ENCODE measurements around the gene ZNF219.

Gene ZNF219

DNA sequence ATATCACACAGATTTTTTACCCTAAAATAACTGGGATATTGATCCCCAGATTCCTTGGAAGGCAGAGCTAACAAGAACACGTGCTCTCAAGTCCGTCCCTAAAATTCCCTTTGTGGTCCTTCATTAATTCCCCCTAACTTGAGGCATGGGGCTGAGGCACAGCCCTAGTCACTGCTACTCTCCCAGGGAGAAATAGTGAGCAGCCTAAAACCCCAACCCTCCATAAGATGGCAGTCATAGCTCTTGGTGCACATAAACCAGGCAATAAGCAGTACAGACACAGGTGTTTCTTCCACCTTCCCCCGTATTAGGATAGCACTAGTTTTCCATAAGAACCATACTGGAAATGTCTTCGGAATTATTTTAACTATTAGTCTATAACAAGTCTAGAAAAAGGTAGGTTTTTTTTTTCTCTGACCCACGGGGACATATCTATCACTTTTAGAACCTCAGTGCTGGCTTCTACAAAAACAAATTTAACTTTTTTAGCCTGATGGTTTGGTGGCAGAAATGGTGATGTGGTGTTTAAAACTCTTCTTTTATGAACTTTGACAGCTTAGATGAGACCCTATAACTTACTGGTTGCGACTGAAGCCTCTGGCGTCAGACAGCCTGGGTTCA is 31.5 kb downstream of the ZNF219 start:
- peak in 1 of 2 donors; percentile 42 for DNase-seq

DNA sequence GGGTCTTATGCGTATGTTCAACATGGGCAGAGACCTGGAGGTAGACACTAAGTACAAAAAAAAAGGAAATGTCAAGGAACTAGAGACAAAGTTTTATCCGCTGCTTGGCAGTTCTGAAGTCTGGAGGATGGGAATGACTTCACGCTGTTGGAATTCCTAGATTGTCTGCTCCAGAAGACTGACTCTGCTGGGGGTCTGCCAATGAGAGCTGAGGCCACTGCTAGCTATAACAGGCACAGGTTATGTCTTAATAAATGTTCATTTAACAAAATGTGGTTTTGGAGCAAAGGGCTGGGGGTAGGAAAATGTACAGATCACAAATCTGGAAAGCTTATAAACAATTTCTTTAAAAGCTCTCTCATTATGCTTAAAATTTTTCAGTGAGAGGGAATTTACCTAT is 35.0 kb downstream of the ZNF219 start:
- DNase-seq = no peak

DNA sequence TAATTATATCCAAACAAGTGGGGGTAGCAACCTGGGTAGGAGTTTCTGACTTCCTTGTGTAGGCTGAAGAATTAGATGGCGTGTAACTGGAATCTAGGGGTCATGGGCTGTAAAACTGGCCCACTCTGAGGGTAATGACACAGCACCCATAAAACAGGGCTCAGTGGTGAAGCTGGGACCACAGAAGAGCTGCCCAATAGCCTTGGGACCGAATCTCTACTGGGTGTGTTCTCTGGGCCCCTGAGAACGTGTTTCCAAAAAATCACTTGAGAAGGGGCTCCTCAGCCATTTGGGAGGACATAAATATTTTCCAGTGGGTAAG is 37.1 kb downstream of the ZNF219 start:
- DNase-seq = no peak

GRCh38 chr14:21060614-21061346 is 37.7 kb downstream of the ZNF219 start:
- no peak for DNase-seq

DNA sequence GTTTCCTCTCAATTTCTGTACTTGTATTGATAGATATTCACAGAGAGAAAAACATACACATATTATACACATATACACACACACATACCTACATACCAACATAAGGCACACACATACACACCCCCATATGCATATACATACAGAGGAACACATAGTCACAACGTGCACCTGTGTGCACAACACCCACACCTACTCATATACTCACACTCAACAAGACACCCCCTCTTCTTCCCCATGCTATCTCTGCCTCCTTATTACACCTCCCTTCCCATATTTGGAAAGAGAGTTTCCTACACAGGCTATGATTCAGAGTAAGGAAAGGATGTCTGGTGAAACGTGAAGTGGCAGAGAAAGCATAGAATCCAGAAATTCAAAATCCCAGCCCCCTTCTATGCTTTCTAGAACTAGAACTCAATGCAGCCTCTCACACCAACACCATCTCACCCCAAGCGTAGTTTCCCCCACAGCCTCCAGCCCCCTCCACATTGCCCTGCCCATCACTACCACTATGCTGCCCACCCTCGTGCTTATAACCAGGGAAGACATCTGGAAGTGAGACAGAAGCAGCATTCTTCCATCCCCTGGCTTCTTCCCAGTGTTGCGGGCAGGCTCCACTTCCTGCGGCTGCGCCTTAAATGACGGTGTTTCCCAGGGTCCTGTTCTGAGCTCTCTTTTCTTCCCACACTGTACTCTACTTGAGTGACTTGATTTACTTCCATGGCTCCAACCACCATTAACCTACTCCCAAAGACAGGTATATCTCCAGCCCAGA is 38.4 kb downstream of the ZNF219 start:
- no peak for DNase-seq

DNA sequence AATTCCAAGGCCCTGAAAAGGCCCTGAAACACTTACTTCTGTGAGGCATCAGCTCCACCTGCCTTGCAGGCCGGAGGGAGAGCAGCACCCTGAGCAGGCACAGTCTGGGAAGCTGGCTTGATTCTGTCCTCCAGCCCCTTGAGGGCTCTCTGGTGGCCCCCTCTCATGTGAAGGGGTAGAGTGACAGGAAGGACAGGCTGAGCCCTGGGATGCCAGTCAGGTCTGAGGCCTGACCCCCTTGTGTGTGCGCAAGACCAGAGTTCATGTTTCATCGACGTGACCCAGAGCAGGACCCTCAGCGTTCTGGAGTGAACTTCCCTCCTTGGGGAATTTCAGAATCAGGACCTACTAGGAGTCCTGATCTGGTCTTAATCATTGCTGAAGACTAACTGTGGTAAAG is 39.6 kb downstream of the ZNF219 start:
- DNase-seq = no peak

GRCh38 chr14:21057803-21058675 is 40.4 kb downstream of the ZNF219 start, which contains the start of gene RNASE8:
RNASE8 (plus strand) TSS chr14:21057822; CDS start chr14:21057893, 71 bp downstream.
- no peak for DNase-seq

GRCh38 chr14:21056520-21057163 is 41.8 kb downstream of the ZNF219 start:
- DNase-seq = no peak

DNA sequence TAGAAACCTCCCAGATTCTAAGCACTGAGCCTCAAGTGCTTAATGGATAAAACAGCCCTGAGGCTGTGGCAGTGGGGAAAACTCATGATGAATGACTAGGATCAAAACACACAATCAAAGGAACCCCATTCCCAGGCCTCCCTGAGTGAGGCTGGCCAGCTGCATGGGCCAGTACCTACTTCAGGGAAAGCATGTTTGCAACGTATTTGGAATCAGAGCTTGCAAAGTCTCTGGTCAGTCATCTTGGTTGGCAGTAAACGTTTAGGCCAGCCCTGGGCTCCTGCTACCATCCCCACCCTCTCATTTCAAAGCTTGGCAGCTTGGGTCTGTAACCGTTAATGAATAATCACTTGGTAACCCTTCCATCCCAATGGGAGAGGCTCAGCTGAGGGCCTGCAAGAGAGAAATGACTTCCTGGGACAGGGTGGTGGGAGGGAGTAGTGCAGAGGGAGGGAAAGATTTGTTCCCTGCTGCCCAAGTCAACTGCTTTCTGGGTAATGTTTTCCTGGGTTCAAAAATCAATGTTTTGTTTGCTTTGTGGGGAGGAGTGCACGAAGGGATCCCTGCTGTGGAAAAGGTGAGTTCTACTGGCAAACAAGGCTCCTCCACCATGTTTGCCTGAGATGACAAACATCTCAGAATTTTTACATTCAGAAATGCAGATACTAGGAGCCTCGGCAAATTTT is 42.9 kb downstream of the ZNF219 start:
- DNase-seq = no peak

DNA sequence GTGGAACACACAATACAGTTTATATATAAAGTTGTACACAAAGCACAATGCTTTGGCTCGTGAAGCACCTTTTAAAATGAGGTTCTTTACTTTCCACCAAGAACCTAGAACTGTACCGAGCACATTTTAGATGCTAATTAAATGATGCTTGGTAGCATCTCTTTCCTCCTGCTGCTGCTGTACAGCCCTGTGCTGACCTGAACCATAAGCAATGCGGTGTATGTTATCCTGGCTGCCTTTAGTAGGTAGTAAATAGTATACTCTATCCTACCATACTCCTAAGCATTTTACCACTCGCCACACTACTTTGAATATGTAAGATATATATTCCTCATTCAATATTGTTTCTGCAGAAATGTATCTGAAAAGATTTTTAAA is 43.7 kb downstream of the ZNF219 start:
- no peak for DNase-seq

GRCh38 chr14:21054123-21054767 is 44.2 kb downstream of the ZNF219 start:
- DNase-seq = no peak

DNA sequence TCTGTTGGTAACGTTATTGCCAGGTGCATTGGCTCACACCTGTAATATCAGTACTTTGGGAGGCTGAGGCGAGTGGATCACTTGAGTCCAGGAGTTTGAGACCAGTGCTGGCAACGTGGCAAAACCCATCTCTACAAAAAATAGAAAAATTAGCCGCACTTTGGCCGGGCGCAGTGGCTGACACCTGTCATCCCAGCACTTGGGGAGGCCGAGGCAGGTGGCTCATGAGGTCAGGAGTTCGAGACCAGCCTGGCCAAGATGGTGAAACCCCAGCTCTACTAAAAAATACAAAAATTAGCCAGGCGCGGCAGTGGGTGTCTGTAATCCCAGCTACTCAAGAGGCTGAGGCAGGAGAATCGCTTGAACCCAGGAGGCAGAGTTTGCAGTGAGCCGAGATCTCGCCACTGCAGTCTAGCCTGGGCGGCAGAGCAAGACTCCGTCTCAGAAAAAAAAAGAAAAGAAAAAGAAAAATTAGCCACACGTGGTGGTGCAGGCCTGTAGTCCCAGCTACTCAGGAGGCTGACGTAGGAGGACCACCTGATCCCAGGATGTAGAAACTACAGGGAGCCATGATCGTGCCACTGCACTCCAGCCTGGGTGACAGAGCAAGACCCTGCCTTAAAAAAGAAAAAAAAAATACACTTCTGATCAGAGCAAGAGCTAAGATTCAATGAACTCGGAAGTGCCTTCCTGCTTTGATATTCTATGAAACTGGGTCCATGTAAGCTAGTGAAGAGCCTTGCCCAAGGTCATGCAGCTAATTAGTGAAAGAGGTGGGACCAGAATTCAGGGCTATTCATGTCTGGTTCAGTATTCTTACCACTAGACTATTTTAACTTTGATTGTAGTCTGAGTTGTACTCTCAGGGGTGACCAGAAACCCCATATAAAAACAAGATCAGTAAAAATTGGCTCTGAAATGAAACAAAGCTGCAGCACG is 45.0 kb downstream of the ZNF219 start:
- no peak for DNase-seq

DNA sequence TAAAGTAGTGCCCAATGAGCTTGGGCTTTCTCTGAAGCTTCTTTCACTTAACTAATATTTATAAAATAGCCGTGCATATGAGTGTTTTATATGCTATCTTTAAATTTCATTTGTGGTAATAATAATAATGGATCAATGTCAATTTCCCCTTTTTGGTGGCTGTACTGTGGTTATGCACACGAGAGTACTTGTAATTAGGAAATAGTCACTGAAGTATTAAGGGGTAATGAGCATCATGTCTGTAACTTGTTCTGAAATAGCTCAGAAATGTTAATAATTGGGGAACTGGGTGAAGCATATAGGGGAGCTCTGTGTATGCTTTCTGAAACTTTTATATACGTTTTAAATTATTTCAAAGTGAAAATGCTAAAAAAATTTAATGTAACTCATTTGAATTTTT is 47.9 kb downstream of the ZNF219 start:
- DNase-seq = no peak

DNA sequence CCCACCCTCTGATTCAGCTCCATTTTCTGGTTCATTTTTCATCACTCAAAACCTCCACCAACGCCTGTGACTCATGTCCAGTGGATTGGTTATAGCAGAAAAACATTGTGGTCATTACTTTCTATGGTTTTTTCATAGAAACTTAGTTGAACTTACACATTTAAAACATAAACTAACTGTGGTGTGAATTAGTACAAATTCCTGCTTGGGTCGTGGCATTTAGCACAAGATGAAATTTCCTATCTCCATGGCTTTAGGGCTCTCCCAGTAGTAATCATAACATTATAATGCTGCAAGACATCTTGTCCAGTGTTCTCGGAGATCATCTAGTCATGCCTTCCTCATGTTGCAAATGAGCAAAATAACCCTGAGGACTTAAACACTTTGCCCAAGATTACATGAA is 49.2 kb downstream of the ZNF219 start:
- DNase-seq = no peak

- DNase-seq = no peak
Measured at GRCh38 chr14:21048638-21049037, 49.8 kb downstream of the ZNF219 start.

DNA sequence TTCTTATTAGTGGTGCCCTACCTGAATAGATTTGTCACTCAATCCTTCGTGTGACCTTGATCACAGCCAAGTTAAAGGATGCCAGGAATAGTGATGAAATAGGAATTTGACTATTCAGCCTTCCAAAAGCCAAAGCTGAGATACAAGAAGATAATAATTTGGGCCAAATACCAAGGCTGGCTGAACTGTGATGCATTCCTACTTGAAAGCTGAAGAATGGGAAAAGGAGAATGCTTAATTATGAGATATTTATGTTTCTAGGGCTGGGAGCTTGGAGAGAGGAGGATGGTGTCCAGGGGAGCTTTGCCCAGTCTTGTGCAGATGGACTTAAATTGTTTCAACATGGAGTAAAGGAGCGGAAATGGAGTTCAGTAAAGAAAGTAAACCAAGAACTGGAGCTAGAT is 51.1 kb downstream of the ZNF219 start:
- DNase-seq = no peak

GRCh38 chr14:21043974-21044618 is 54.4 kb downstream of the ZNF219 start:
- peak in 1 of 2 donors; percentile 22 for DNase-seq

DNA sequence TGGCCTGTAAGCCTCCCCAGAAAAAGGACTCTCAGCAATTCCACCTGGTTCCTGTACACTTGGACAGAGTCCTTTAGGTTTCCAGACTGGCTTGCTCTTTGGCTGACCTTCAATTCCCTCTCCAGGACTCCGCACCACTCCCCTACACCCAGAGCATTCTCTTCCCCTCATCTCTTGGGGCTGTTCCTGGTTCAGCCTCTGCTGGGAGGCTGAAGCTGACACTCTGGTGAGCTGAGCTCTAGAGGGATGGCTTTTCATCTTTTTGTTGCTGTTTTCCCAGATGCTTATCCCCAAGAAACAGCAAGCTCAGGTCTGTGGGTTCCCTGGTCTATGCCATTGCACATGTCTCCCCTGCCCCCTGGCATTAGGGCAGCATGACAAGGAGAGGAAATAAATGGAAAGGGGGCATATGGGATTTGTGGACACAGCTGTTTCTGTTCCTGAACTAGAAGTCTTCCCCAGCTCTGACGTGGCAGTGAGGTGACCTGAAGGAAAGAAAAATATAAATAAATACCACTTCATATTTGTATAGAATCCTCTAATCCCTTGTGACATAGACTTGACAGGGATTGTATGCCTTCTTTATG is 55.0 kb downstream of the ZNF219 start:
- no peak for DNase-seq

DNA sequence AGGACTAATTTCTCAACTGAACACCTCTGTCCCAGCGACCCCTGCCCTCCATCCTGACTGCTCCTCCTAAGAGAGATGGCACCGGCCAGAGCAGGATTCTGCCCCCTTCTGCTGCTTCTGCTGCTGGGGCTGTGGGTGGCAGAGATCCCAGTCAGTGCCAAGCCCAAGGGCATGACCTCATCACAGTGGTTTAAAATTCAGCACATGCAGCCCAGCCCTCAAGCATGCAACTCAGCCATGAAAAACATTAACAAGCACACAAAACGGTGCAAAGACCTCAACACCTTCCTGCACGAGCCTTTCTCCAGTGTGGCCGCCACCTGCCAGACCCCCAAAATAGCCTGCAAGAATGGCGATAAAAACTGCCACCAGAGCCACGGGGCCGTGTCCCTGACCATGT is 55.5 kb downstream of the ZNF219 start:
- DNase-seq = no peak

All from CD4-positive, alpha-beta T cell treated with Interleukin-4 for 1 hour (primary cell).